ENCODE data around the gene PKN1. TPM values are rescaled to one million over a fixed set of nuclear protein-coding genes. Genes with fewer than 3 reads are reported as not detected.

PKN1 gene
- total and polyA plus RNA-seq, 2 of the 4 experiments (the other 2 are of a cell fraction) = 39.1 to 41.4 TPM

- no peak for ATAC-seq (ENCODE audit: low read depth)
- Histone ChIP-seq H3K4me1 (ENCODE audit: control insufficient read depth, insufficient read depth, low read length) (peaks cover 18% of the 10 kb centered on the region), H2BK20ac (ENCODE audit: low read depth, low read length) (no peak overlapping the region), H2AFZ (replicated peaks; ENCODE audit: low read length, poor library complexity) (no peak overlapping the region), H3K4me2 (ENCODE audit: low read depth, low read length) (no peak overlapping the region), H3K9me3 (ENCODE audit: control insufficient read depth, insufficient read depth, low read length) (no peaks in the 10 kb centered on the region), H4K91ac (ENCODE audit: insufficient read depth, low read depth, low read length) (no peak overlapping the region), H4K20me1 (ENCODE audit: insufficient read depth, low read length) (peaks cover 23% of the 10 kb centered on the region), H3K79me1 (ENCODE audit: low read depth in 1 of 2, low read length in 2 of 2) (peaks cover 26 to 79% of the 10 kb centered on the region in 2 experiments), H3K9me1 (ENCODE audit: insufficient read depth, low read length) (peaks cover 22% of the 10 kb centered on the region), H3K36me3 (ENCODE audit: control insufficient read depth, insufficient read depth, low read length) (peaks cover 14% of the 10 kb centered on the region), H3K27me3 (ENCODE audit: control insufficient read depth, insufficient read depth, low read length) (no peaks in the 10 kb centered on the region), H2BK5ac (ENCODE audit: low read depth, low read length, poor library complexity, severe bottlenecking) (no peak overlapping the region), H4K5ac (ENCODE audit: low read depth, low read length) (no peak overlapping the region), H3K56ac (ENCODE audit: extremely low read depth, insufficient read depth, low read length) (no peak overlapping the region), H3K27ac (ENCODE audit: insufficient read depth, low read length) (no peak overlapping the region), H3K9ac (ENCODE audit: low read depth, low read length) (no peak overlapping the region), H2BK120ac (ENCODE audit: low read depth, low read length) (no peak overlapping the region), H2BK15ac (ENCODE audit: low read depth, low read length) (no peak overlapping the region), H3K23ac (ENCODE audit: low read depth, low read length) (no peak overlapping the region), H4K8ac (ENCODE audit: low read depth in 2 of 2, low read length in 2 of 2) (no peak overlapping the region), H2AK5ac (ENCODE audit: low read depth, low read length) (no peak overlapping the region), H3K4ac (ENCODE audit: low read depth, low read length) (no peak overlapping the region), H2AK9ac (replicated peaks; ENCODE audit: low read depth, low read length, poor library complexity) (no peak overlapping the region), H3K4me3 (ENCODE audit: insufficient read depth, low read depth, low read length) (no peak overlapping the region), H3K14ac (replicated peaks; ENCODE audit: low read depth, low read length) (no peak overlapping the region), H3K18ac (ENCODE audit: low read depth, low read length) (no peak overlapping the region)
- BruUV-seq (replicated peaks) = no TSS peak
- in situ Hi-C loops (cut with MboI; ENCODE audit: low sequenced_read_pairs) (no loop called here), intact Hi-C loops (cut with micrococcal nuclease) (no loop called here), dilution Hi-C loops (cut with HindIII; ENCODE audit: low sequenced_read_pairs, unreplicated experiment) (no loop called here)
- 96% methylated on average over 4 of the region's 7 CpGs; no CpG with 5 or more reads in 1 of the 2 experiments for WGBS, 2 experiments (ENCODE audit: extremely low coverage in 2 of 2, insufficient read length in 1 of 2)
- POLR2A ChIA-PET (ENCODE audit: unreplicated experiment) = no interaction called here
- CTCF ChIA-PET = no interaction called here
- no peak for DNase-seq
- TF ChIP-seq RFX5 (IDR thresholded peaks at IDR 0.05; ENCODE audit: low read depth, low read length) (no peak), BHLHE40 (IDR thresholded peaks at IDR 0.05; ENCODE audit: low read depth, low read length) (no peak), CTCF (conservative IDR thresholded peaks at IDR 0.05; ENCODE audit: low read depth, low read length) (no peak), SMC3 (IDR thresholded peaks at IDR 0.05; ENCODE audit: low read depth, low read length) (no peak), MAZ (IDR thresholded peaks at IDR 0.05; ENCODE audit: borderline replicate concordance, low read depth, low read length) (no peak), MAFK (IDR thresholded peaks at IDR 0.05; ENCODE audit: low read depth, low read length) (no peak), ELK1 (IDR thresholded peaks at IDR 0.05; ENCODE audit: borderline replicate concordance, low read depth, low read length) (no peak), RCOR1 (IDR thresholded peaks at IDR 0.05; ENCODE audit: insufficient replicate concordance, low read length) (no peak), NFE2L2 (IDR thresholded peaks at IDR 0.05; ENCODE audit: low read depth, low read length) (no peak), CEBPB (IDR thresholded peaks at IDR 0.05; ENCODE audit: low read depth, low read length) (no peak), POLR2A (IDR thresholded peaks at IDR 0.05; ENCODE audit: low read depth, low read length) (no peak)
These were observed 4.6 kb downstream of the PKN1 start for GRCh38 chr19:14437578-14438140.

Data from IMR-90 (cell line).